ENCODE results near the gene ZNF521.
"Not testable (repeated sequence)": the region's sequence is repeated elsewhere in the genome, so short reads cannot be mapped to it uniquely, and the experiment has no call there.

ZNF521 gene

GRCh38 chr18:25043104-25043503, 308.9 kb downstream of the ZNF521 start:
- Histone ChIP-seq H3K9me3 (ENCODE audit: insufficient read depth, low read depth, low read length) (no peaks in the 10 kb centered on the region), H3K9ac (ENCODE audit: low read depth, low read length) (no peak overlapping the region), H3K36me3 (ENCODE audit: insufficient read depth, low read length) (no peaks in the 10 kb centered on the region), H3K4me1 (ENCODE audit: insufficient read depth, low read length) (peaks cover 17% of the 10 kb centered on the region), H3K27ac (ENCODE audit: low read depth, low read length) (no peak overlapping the region), H3K4me3 (ENCODE audit: low read length) (no peak overlapping the region), H3K27me3 (ENCODE audit: insufficient read depth, low read length) (peaks cover 65% of the 10 kb centered on the region)
- 98% methylated on average over 4 of the region's 4 CpGs for WGBS

- Histone ChIP-seq H3K9me3 (ENCODE audit: insufficient read depth, low read depth, low read length) (no peaks in the 10 kb centered on the region), H3K9ac (ENCODE audit: low read depth, low read length) (no peak overlapping the region), H3K27me3 (ENCODE audit: insufficient read depth, low read length) (peaks cover 60% of the 10 kb centered on the region), H3K4me1 (ENCODE audit: insufficient read depth, low read length) (peaks cover 14% of the 10 kb centered on the region), H3K27ac (ENCODE audit: low read depth, low read length) (no peak overlapping the region), H3K36me3 (ENCODE audit: insufficient read depth, low read length) (no peaks in the 10 kb centered on the region), H3K4me3 (ENCODE audit: low read length) (no peak overlapping the region)
- WGBS, result 86% methylated on average over 4 of the region's 4 CpGs
Observed at GRCh38 chr18:25042641-25043051, 309.3 kb downstream of the ZNF521 start.

DNA sequence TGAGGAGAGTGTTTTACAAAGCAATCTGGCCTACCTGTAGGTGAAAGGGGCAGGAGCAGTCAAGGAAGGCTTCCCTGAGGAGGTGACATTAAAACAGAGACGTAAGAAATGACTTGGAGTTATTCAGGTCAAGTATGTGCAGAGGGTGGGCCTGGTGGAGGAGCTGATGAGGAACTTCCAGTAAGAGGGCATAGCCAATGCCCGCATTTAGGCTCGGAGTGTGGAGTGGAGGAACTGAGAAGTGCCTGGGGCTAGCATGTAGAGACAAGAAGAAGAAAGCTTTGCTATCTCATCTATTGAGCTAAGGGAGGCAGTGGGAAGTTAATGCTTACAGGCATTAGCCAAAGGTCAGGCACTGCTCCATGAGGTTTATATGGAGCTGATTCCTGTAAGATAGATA, 312.2 kb downstream of the ZNF521 start:
- no peaks in the 10 kb centered on the region for H3K9me3 ChIP-seq (ENCODE audit: insufficient read depth, low read depth, low read length)
- 87% methylated on average over 3 of the region's 3 CpGs for WGBS
- peaks cover 12% of the 10 kb centered on the region for H3K4me1 ChIP-seq (ENCODE audit: insufficient read depth, low read length)

GRCh38 chr18:25038261-25038660, 313.7 kb downstream of the ZNF521 start:
- WGBS, result 92% methylated on average over 8 of the region's 8 CpGs
- no peaks in the 10 kb centered on the region for H3K9me3 ChIP-seq (ENCODE audit: insufficient read depth, low read depth, low read length)
- H3K27ac ChIP-seq (ENCODE audit: low read depth, low read length), result no peak overlapping the region
- no peak overlapping the region for H3K4me3 ChIP-seq (ENCODE audit: low read length)
- peaks cover 8% of the 10 kb centered on the region for H3K4me1 ChIP-seq (ENCODE audit: insufficient read depth, low read length)
- H3K27me3 ChIP-seq (ENCODE audit: insufficient read depth, low read length), result peaks cover 17% of the 10 kb centered on the region
- no peak overlapping the region for H3K9ac ChIP-seq (ENCODE audit: low read depth, low read length)
- H3K36me3 ChIP-seq (ENCODE audit: insufficient read depth, low read length), result no peaks in the 10 kb centered on the region

More for the DNA sequence above, 312.2 kb downstream of the ZNF521 start:
- Histone ChIP-seq H3K27ac (ENCODE audit: low read depth, low read length) (no peak overlapping the region), H3K9ac (ENCODE audit: low read depth, low read length) (no peak overlapping the region), H3K4me3 (ENCODE audit: low read length) (no peak overlapping the region), H3K27me3 (ENCODE audit: insufficient read depth, low read length) (peaks cover 33% of the 10 kb centered on the region), H3K36me3 (ENCODE audit: insufficient read depth, low read length) (no peaks in the 10 kb centered on the region)

- H3K9me3 ChIP-seq (ENCODE audit: insufficient read depth, low read depth, low read length), result no peaks in the 10 kb centered on the region
- no peaks in the 10 kb centered on the region for H3K27me3 ChIP-seq (ENCODE audit: insufficient read depth, low read length)
- H3K4me3 ChIP-seq (ENCODE audit: low read length), result no peak overlapping the region
- no peak overlapping the region for H3K27ac ChIP-seq (ENCODE audit: low read depth, low read length)
- H3K36me3 ChIP-seq (ENCODE audit: insufficient read depth, low read length), result no peaks in the 10 kb centered on the region
- 86% methylated on average over 4 of the region's 4 CpGs for WGBS
- H3K9ac ChIP-seq (ENCODE audit: low read depth, low read length), result no peak overlapping the region
- H3K4me1 ChIP-seq (ENCODE audit: insufficient read depth, low read length), result no peaks in the 10 kb centered on the region; the same call in 1 of the 2 replicates
Observed at GRCh38 chr18:25033747-25034471, 318.1 kb downstream of the ZNF521 start.

DNA sequence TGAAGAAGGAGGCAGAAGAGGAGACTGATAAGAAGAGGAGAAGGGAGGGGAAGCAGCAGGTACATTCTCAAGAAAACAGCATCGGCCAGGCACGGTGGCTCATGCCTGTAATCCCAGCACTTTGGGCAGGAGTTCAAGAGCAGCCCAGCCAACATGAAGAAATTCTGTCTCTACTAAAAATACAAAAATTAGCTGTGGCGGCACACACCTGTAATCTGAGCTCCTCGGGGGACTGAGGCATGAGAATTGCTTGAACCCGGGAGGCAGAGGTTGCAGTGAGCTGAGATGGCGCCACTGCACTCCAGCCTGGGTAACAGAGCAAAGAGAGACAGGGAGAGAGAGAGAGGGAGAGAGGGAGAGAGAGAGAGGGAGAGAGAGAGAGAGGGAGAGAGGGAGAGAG, 318.8 kb downstream of the ZNF521 start:
- not testable (repeated sequence) for H3K4me1 ChIP-seq (ENCODE audit: insufficient read depth, low read length); H3K9ac ChIP-seq (ENCODE audit: low read depth, low read length); H3K9me3 ChIP-seq (ENCODE audit: insufficient read depth, low read depth, low read length); H3K4me3 ChIP-seq (ENCODE audit: low read length); H3K27me3 ChIP-seq (ENCODE audit: insufficient read depth, low read length); H3K36me3 ChIP-seq (ENCODE audit: insufficient read depth, low read length); H3K27ac ChIP-seq (ENCODE audit: low read depth, low read length)
- WGBS, result 76% methylated on average over 6 of the region's 6 CpGs

- no peaks in the 10 kb centered on the region for H3K4me1 ChIP-seq (ENCODE audit: insufficient read depth, low read length)
- no peak overlapping the region for H3K4me3 ChIP-seq (ENCODE audit: low read length)
- H3K27ac ChIP-seq (ENCODE audit: low read depth, low read length), result no peak overlapping the region
- H3K9ac ChIP-seq (ENCODE audit: low read depth, low read length), result no peak overlapping the region
- H3K9me3 ChIP-seq (ENCODE audit: insufficient read depth, low read depth, low read length), result no peaks in the 10 kb centered on the region
- 93% methylated on average over 1 of the region's 1 CpG for WGBS
- H3K36me3 ChIP-seq (ENCODE audit: insufficient read depth, low read length), result no peaks in the 10 kb centered on the region
- H3K27me3 ChIP-seq (ENCODE audit: insufficient read depth, low read length), result no peaks in the 10 kb centered on the region
Observed at GRCh38 chr18:25029802-25030201, 322.2 kb downstream of the ZNF521 start.

DNA sequence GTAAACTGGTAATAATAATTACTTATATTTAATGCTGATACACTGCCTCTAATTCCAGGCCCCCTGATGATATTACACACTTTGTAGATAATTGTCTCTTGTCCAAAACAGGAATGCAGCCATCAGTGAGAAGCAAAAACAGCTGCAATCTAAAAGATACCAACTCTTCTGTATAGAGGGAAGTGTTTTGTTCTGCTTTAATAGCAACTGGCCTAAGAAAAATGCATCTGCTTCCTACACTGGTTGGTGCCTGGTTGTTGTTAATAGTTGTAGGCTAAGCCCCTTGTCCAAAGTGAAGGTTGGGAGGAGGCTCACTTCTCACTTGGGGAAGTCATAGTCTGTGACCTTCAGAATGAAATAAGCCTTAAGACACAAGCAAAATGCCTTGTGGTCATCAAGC, 332.0 kb downstream of the ZNF521 start:
- H3K9me3 ChIP-seq (ENCODE audit: insufficient read depth, low read depth, low read length), result no peaks in the 10 kb centered on the region
- no peak overlapping the region for H3K9ac ChIP-seq (ENCODE audit: low read depth, low read length)
- no peaks in the 10 kb centered on the region for H3K36me3 ChIP-seq (ENCODE audit: insufficient read depth, low read length)
- no peak overlapping the region for H3K27ac ChIP-seq (ENCODE audit: low read depth, low read length)
- H3K27me3 ChIP-seq (ENCODE audit: insufficient read depth, low read length), result no peaks in the 10 kb centered on the region
- H3K4me1 ChIP-seq (ENCODE audit: insufficient read depth, low read length), result no peaks in the 10 kb centered on the region
- no peak overlapping the region for H3K4me3 ChIP-seq (ENCODE audit: low read length)

- Histone ChIP-seq H3K4me1 (ENCODE audit: insufficient read depth, low read length) (no peaks in the 10 kb centered on the region), H3K27me3 (ENCODE audit: insufficient read depth, low read length) (no peaks in the 10 kb centered on the region)
- WGBS, result 82% methylated on average over 7 of the region's 8 CpGs
Observed at GRCh38 chr18:25019086-25019860, 332.7 kb downstream of the ZNF521 start.

DNA sequence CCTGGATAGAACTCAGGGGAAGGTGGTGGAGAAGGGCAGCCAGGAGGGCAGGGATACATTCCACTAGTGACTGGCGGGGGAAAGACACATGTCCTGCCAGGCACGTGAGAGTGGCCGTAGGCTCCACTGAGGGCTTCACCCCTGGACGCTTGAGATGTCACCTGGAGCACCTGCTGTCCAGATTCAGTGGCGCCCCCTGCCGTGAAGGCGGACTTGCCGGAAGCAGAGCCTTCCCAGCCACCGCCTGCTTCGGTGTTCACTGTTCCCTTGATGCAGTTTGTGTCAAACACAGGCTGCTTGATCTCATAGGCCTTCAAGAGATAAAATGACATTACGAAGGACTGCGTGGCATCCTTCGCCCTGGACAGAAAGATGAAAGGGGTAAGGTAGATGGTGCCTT, 335.3 kb downstream of the ZNF521 start:
- H3K27ac ChIP-seq (ENCODE audit: low read depth, low read length), result no peak overlapping the region
- H3K27me3 ChIP-seq (ENCODE audit: insufficient read depth, low read length), result no peaks in the 10 kb centered on the region
- no peak overlapping the region for H3K4me3 ChIP-seq (ENCODE audit: low read length)
- H3K9ac ChIP-seq (ENCODE audit: low read depth, low read length), result no peak overlapping the region
- H3K9me3 ChIP-seq (ENCODE audit: insufficient read depth, low read depth, low read length), result no peaks in the 10 kb centered on the region
- 96% methylated on average over 13 of the region's 13 CpGs for WGBS
- no peaks in the 10 kb centered on the region for H3K4me1 ChIP-seq (ENCODE audit: insufficient read depth, low read length)
- H3K36me3 ChIP-seq (ENCODE audit: insufficient read depth, low read length), result no peaks in the 10 kb centered on the region

More at GRCh38 chr18:25019086-25019860, 332.7 kb downstream of the ZNF521 start:
- Histone ChIP-seq H3K9ac (ENCODE audit: low read depth, low read length) (no peak overlapping the region), H3K9me3 (ENCODE audit: insufficient read depth, low read depth, low read length) (no peaks in the 10 kb centered on the region), H3K4me3 (ENCODE audit: low read length) (no peak overlapping the region), H3K27ac (ENCODE audit: low read depth, low read length) (no peak overlapping the region), H3K36me3 (ENCODE audit: insufficient read depth, low read length) (no peaks in the 10 kb centered on the region)

DNA sequence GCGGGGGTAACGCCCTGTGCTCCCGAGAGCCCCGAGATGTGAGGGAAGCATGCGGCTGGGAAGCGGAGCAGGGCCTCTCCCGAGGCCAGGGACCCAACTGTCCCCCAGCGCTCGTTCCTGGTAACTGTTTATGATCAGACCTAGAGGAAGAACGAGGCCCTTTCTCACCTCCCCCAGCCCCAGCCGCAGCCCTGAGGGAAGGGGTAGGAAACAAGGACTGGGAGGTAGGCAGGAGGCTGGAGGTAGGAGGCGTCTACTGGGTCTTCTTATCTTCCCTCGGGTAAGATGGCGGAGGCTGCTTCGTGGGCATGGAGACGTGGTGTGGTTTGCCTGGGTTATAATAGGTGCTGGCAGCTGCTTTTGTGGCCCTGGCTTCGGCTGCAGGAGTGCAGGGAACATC, 335.8 kb downstream of the ZNF521 start:
- no peaks in the 10 kb centered on the region for H3K27me3 ChIP-seq (ENCODE audit: insufficient read depth, low read length)
- H3K4me3 ChIP-seq (ENCODE audit: low read length), result no peak overlapping the region
- H3K4me1 ChIP-seq (ENCODE audit: insufficient read depth, low read length), result no peaks in the 10 kb centered on the region
- no peak overlapping the region for H3K9ac ChIP-seq (ENCODE audit: low read depth, low read length)
- no peaks in the 10 kb centered on the region for H3K9me3 ChIP-seq (ENCODE audit: insufficient read depth, low read depth, low read length)
- H3K27ac ChIP-seq (ENCODE audit: low read depth, low read length), result no peak overlapping the region
- no peaks in the 10 kb centered on the region for H3K36me3 ChIP-seq (ENCODE audit: insufficient read depth, low read length)
- 95% methylated on average over 16 of the region's 17 CpGs for WGBS

All from HUES64 (cell line).